ENCODE results near the gene PPM1E. TPM values are rescaled to one million over a fixed set of nuclear protein-coding genes. Genes with fewer than 3 reads are reported as not detected.

Gene PPM1E
- total and polyA plus RNA-seq, 2 of the 4 experiments (the other 2 are of a cell fraction): under 0.01 to 0.05 TPM

GRCh38 chr17:58969156-58969555 is 213.5 kb downstream of the PPM1E start:
- peaks cover 5% of the 10 kb centered on the region for H3K9me1 ChIP-seq (ENCODE audit: insufficient read depth, low read length)
- no peak overlapping the region for H2BK5ac ChIP-seq (ENCODE audit: low read depth, low read length, poor library complexity, severe bottlenecking)
- H2AK5ac ChIP-seq (ENCODE audit: low read depth, low read length): no peak overlapping the region
- no peaks in the 10 kb centered on the region for H3K36me3 ChIP-seq (ENCODE audit: control insufficient read depth, insufficient read depth, low read length)
- H2AK9ac ChIP-seq (replicated peaks; ENCODE audit: low read depth, low read length, poor library complexity): no peak overlapping the region
- intact Hi-C loops (cut with micrococcal nuclease): no loop called here
- WGBS, 2 experiments (ENCODE audit: extremely low coverage in 2 of 2, insufficient read length in 1 of 2): no CpG with 5 or more reads among the region's 1 CpG
- H2AFZ ChIP-seq (replicated peaks; ENCODE audit: low read length, poor library complexity): no peak overlapping the region
- no peak overlapping the region for H2BK20ac ChIP-seq (ENCODE audit: low read depth, low read length)
- ChIA-PET POLR2A (ENCODE audit: unreplicated experiment) (no interaction called here), CTCF (interaction anchor here (0.5 to 1.3 kb wide), 4 partner anchors 11 to 46 kb away, joined by 3 to 5 read pairs (median 4); no protein-coding TSS in a partner anchor)
- H3K79me1 ChIP-seq (ENCODE audit: low read depth in 1 of 2, low read length in 2 of 2): no peaks in the 10 kb centered on the region
- in situ Hi-C loops (cut with MboI; ENCODE audit: low sequenced_read_pairs): no loop called here
- H3K9me3 ChIP-seq (ENCODE audit: control insufficient read depth, insufficient read depth, low read length): no peaks in the 10 kb centered on the region
- H4K5ac ChIP-seq (ENCODE audit: low read depth, low read length): no peak overlapping the region
- no peak overlapping the region for H3K56ac ChIP-seq (ENCODE audit: extremely low read depth, insufficient read depth, low read length)
- H3K18ac ChIP-seq (ENCODE audit: low read depth, low read length): peak overlapping the region; percentile 41; the same call in 1 of the 2 replicates
- no peak overlapping the region for H2BK15ac ChIP-seq (ENCODE audit: low read depth, low read length)
- no peak overlapping the region; the same call in 1 of the 2 replicates for H3K4me2 ChIP-seq (ENCODE audit: low read depth, low read length)
- no peak overlapping the region for H3K9ac ChIP-seq (ENCODE audit: low read depth, low read length)
- dilution Hi-C loops (cut with HindIII; ENCODE audit: low sequenced_read_pairs, unreplicated experiment): no loop called here
- DNase-seq (no peak), ATAC-seq (ENCODE audit: low read depth) (peak; percentile 31; the same call in 1 of the 2 replicates)
- H3K4me3 ChIP-seq (ENCODE audit: insufficient read depth, low read depth, low read length): no peak overlapping the region
- TF ChIP-seq MAZ (IDR thresholded peaks at IDR 0.05; ENCODE audit: borderline replicate concordance, low read depth, low read length): no peak
- no peak for TF ChIP-seq MAFK (IDR thresholded peaks at IDR 0.05; ENCODE audit: low read depth, low read length)
- TF ChIP-seq CTCF (conservative IDR thresholded peaks at IDR 0.05; ENCODE audit: low read depth, low read length): no peak
- no peak for TF ChIP-seq RCOR1 (IDR thresholded peaks at IDR 0.05; ENCODE audit: insufficient replicate concordance, low read length)
- no peak for TF ChIP-seq NFE2L2 (IDR thresholded peaks at IDR 0.05; ENCODE audit: low read depth, low read length)
- no peak for TF ChIP-seq USF2 (IDR thresholded peaks at IDR 0.05; ENCODE audit: low read depth, low read length)
- TF ChIP-seq MXI1 (IDR thresholded peaks at IDR 0.05; ENCODE audit: borderline replicate concordance, low read depth, low read length): no peak
- no peak for TF ChIP-seq FOS (IDR thresholded peaks at IDR 0.05; ENCODE audit: low read depth, low read length)
- TF ChIP-seq RAD21 (IDR thresholded peaks at IDR 0.05; ENCODE audit: low read length): no peak
- TF ChIP-seq RFX5 (IDR thresholded peaks at IDR 0.05; ENCODE audit: low read depth, low read length): no peak
- TF ChIP-seq CEBPB (IDR thresholded peaks at IDR 0.05; ENCODE audit: low read depth, low read length): no peak
- TF ChIP-seq POLR2A (IDR thresholded peaks at IDR 0.05; ENCODE audit: low read depth, low read length): no peak
- no peak for TF ChIP-seq ELK1 (IDR thresholded peaks at IDR 0.05; ENCODE audit: borderline replicate concordance, low read depth, low read length)
- TF ChIP-seq BHLHE40 (IDR thresholded peaks at IDR 0.05; ENCODE audit: low read depth, low read length): no peak
- no peak for TF ChIP-seq SMC3 (IDR thresholded peaks at IDR 0.05; ENCODE audit: low read depth, low read length)
- no peak for TF ChIP-seq CHD1 (IDR thresholded peaks at IDR 0.05; ENCODE audit: low read depth, low read length)
- H3K27ac ChIP-seq (ENCODE audit: insufficient read depth, low read length): no peak overlapping the region
- BruUV-seq (replicated peaks): no TSS peak
- no peak overlapping the region for H3K23ac ChIP-seq (ENCODE audit: low read depth, low read length)
- H3K4me1 ChIP-seq (ENCODE audit: control insufficient read depth, insufficient read depth, low read length): peaks cover 7% of the 10 kb centered on the region
- no peak overlapping the region for H4K8ac ChIP-seq (ENCODE audit: low read depth in 2 of 2, low read length in 2 of 2)
- no peak overlapping the region for H4K91ac ChIP-seq (ENCODE audit: insufficient read depth, low read depth, low read length)
- no peak overlapping the region for H3K14ac ChIP-seq (replicated peaks; ENCODE audit: low read depth, low read length)
- H2BK120ac ChIP-seq (ENCODE audit: low read depth, low read length): no peak overlapping the region
- H3K4ac ChIP-seq (ENCODE audit: low read depth, low read length): no peak overlapping the region
- no peaks in the 10 kb centered on the region for H3K27me3 ChIP-seq (ENCODE audit: control insufficient read depth, insufficient read depth, low read length)
- no peaks in the 10 kb centered on the region for H4K20me1 ChIP-seq (ENCODE audit: insufficient read depth, low read length)

Data from IMR-90 (cell line).